ENCODE measurements around the gene PACSIN2. TPM values are rescaled to one million over a fixed set of nuclear protein-coding genes. Genes with fewer than 3 reads are reported as not detected.
A peak's percentile ranks its signal among the peaks of the same experiment; 100 is the strongest.

Gene PACSIN2
- total RNA-seq, 1 experiment from 2014 or later, result 60.1 TPM

GRCh38 chr22:42856179-42856864 lies 158.6 kb downstream of the PACSIN2 start:
- Histone ChIP-seq H3K36me3 (replicated peaks; ENCODE audit: control insufficient read depth, insufficient read depth, low read length) (no peaks in the 10 kb centered on the region), H3K27me3 (ENCODE audit: control insufficient read depth, insufficient read depth, low read length) (peaks cover 7% of the 10 kb centered on the region), H3K4me3 (ENCODE audit: insufficient read depth, low read depth, low read length) (peak overlapping the region; percentile 74)
- DNase-seq, result no peak

GRCh38 chr22:42855721-42856120 lies 159.2 kb downstream of the PACSIN2 start:
- Histone ChIP-seq H3K4me3 (ENCODE audit: insufficient read depth, low read depth, low read length) (no peak overlapping the region; the same call in 1 of the 2 replicates), H3K36me3 (replicated peaks; ENCODE audit: control insufficient read depth, insufficient read depth, low read length) (no peaks in the 10 kb centered on the region), H3K27me3 (ENCODE audit: control insufficient read depth, insufficient read depth, low read length) (peaks cover 7% of the 10 kb centered on the region)
- DNase-seq, result no peak

GRCh38 chr22:42855211-42855610 lies 159.7 kb downstream of the PACSIN2 start:
- no peak overlapping the region for H3K4me3 ChIP-seq (ENCODE audit: insufficient read depth, low read depth, low read length)

GRCh38 chr22:42848941-42849550 lies 165.9 kb downstream of the PACSIN2 start:
- Histone ChIP-seq H3K27me3 (ENCODE audit: control insufficient read depth, insufficient read depth, low read length) (no peaks in the 10 kb centered on the region), H3K4me3 (ENCODE audit: insufficient read depth, low read depth, low read length) (no peak overlapping the region), H3K36me3 (replicated peaks; ENCODE audit: control insufficient read depth, insufficient read depth, low read length) (no peaks in the 10 kb centered on the region; the same call in 1 of the 2 replicates)
- DNase-seq, result no peak

More at GRCh38 chr22:42855211-42855610, 159.7 kb downstream of the PACSIN2 start:
- no peak for DNase-seq
- no peaks in the 10 kb centered on the region for H3K36me3 ChIP-seq (replicated peaks; ENCODE audit: control insufficient read depth, insufficient read depth, low read length)
- peaks cover 7% of the 10 kb centered on the region for H3K27me3 ChIP-seq (ENCODE audit: control insufficient read depth, insufficient read depth, low read length)

GRCh38 chr22:42847110-42847509 lies 167.8 kb downstream of the PACSIN2 start:
- Histone ChIP-seq H3K4me3 (ENCODE audit: insufficient read depth, low read depth, low read length) (no peak overlapping the region), H3K27me3 (ENCODE audit: control insufficient read depth, insufficient read depth, low read length) (no peaks in the 10 kb centered on the region), H3K36me3 (replicated peaks; ENCODE audit: control insufficient read depth, insufficient read depth, low read length) (no peaks in the 10 kb centered on the region; the same call in 1 of the 2 replicates)
- no peak for DNase-seq

- no peaks in the 10 kb centered on the region for H3K27me3 ChIP-seq (ENCODE audit: control insufficient read depth, insufficient read depth, low read length)
- H3K36me3 ChIP-seq (replicated peaks; ENCODE audit: control insufficient read depth, insufficient read depth, low read length), result no peaks in the 10 kb centered on the region; the same call in 1 of the 2 replicates
- no peak for DNase-seq
Observed at GRCh38 chr22:42844756-42845155, 170.2 kb downstream of the PACSIN2 start.

GRCh38 chr22:42842658-42843370 lies 172.1 kb downstream of the PACSIN2 start:
- no peak for DNase-seq
- H3K27me3 ChIP-seq (ENCODE audit: control insufficient read depth, insufficient read depth, low read length), result no peaks in the 10 kb centered on the region
- H3K36me3 ChIP-seq (replicated peaks; ENCODE audit: control insufficient read depth, insufficient read depth, low read length), result no peaks in the 10 kb centered on the region; the same call in 1 of the 2 replicates
- no peak overlapping the region for H3K4me3 ChIP-seq (ENCODE audit: insufficient read depth, low read depth, low read length)

More at GRCh38 chr22:42844756-42845155, 170.2 kb downstream of the PACSIN2 start:
- H3K4me3 ChIP-seq (ENCODE audit: insufficient read depth, low read depth, low read length), result no peak overlapping the region

- Histone ChIP-seq H3K27me3 (ENCODE audit: control insufficient read depth, insufficient read depth, low read length) (no peaks in the 10 kb centered on the region), H3K36me3 (replicated peaks; ENCODE audit: control insufficient read depth, insufficient read depth, low read length) (no peaks in the 10 kb centered on the region), H3K4me3 (ENCODE audit: insufficient read depth, low read depth, low read length) (no peak overlapping the region)
- no peak for DNase-seq
Observed at GRCh38 chr22:42841444-42841843, 173.5 kb downstream of the PACSIN2 start.

- Histone ChIP-seq H3K4me3 (ENCODE audit: insufficient read depth, low read depth, low read length) (no peak overlapping the region), H3K36me3 (replicated peaks; ENCODE audit: control insufficient read depth, insufficient read depth, low read length) (peaks cover 3% of the 10 kb centered on the region), H3K27me3 (ENCODE audit: control insufficient read depth, insufficient read depth, low read length) (no peaks in the 10 kb centered on the region)
Observed at GRCh38 chr22:42837556-42837955, 177.4 kb downstream of the PACSIN2 start.

GRCh38 chr22:42836026-42836425 lies 178.9 kb downstream of the PACSIN2 start:
- Histone ChIP-seq H3K27me3 (ENCODE audit: control insufficient read depth, insufficient read depth, low read length) (no peaks in the 10 kb centered on the region), H3K36me3 (replicated peaks; ENCODE audit: control insufficient read depth, insufficient read depth, low read length) (peaks cover 3% of the 10 kb centered on the region)
- no peak for DNase-seq

More at GRCh38 chr22:42837556-42837955, 177.4 kb downstream of the PACSIN2 start:
- DNase-seq, result no peak

GRCh38 chr22:42834177-42834949 lies 180.6 kb downstream of the PACSIN2 start:
- DNase-seq, result no peak
- no peak overlapping the region for H3K4me3 ChIP-seq (ENCODE audit: insufficient read depth, low read depth, low read length)
- no peaks in the 10 kb centered on the region for H3K27me3 ChIP-seq (ENCODE audit: control insufficient read depth, insufficient read depth, low read length)
- peaks cover 4% of the 10 kb centered on the region for H3K36me3 ChIP-seq (replicated peaks; ENCODE audit: control insufficient read depth, insufficient read depth, low read length)

More at GRCh38 chr22:42836026-42836425, 178.9 kb downstream of the PACSIN2 start:
- no peak overlapping the region for H3K4me3 ChIP-seq (ENCODE audit: insufficient read depth, low read depth, low read length)

- no peak for DNase-seq
- Histone ChIP-seq H3K4me3 (ENCODE audit: insufficient read depth, low read depth, low read length) (no peak overlapping the region), H3K36me3 (replicated peaks; ENCODE audit: control insufficient read depth, insufficient read depth, low read length) (peaks cover 4% of the 10 kb centered on the region), H3K27me3 (ENCODE audit: control insufficient read depth, insufficient read depth, low read length) (no peaks in the 10 kb centered on the region)
Observed at GRCh38 chr22:42833104-42833503, 181.8 kb downstream of the PACSIN2 start.

GRCh38 chr22:42831712-42832111 lies 183.2 kb downstream of the PACSIN2 start:
- H3K27me3 ChIP-seq (ENCODE audit: control insufficient read depth, insufficient read depth, low read length), result no peaks in the 10 kb centered on the region
- H3K36me3 ChIP-seq (replicated peaks; ENCODE audit: control insufficient read depth, insufficient read depth, low read length), result peaks cover 6% of the 10 kb centered on the region
- no peak overlapping the region for H3K4me3 ChIP-seq (ENCODE audit: insufficient read depth, low read depth, low read length)
- DNase-seq, result no peak

GRCh38 chr22:42830161-42830560 lies 184.8 kb downstream of the PACSIN2 start:
- peaks cover 6% of the 10 kb centered on the region for H3K36me3 ChIP-seq (replicated peaks; ENCODE audit: control insufficient read depth, insufficient read depth, low read length)

More at GRCh38 chr22:42830161-42830560, 184.8 kb downstream of the PACSIN2 start:
- H3K4me3 ChIP-seq (ENCODE audit: insufficient read depth, low read depth, low read length), result no peak overlapping the region
- no peak for DNase-seq
- H3K27me3 ChIP-seq (ENCODE audit: control insufficient read depth, insufficient read depth, low read length), result no peaks in the 10 kb centered on the region

Data from H7 (cell line).